ENCODE results near the gene AMER2.

Gene AMER2

GRCh38 chr13:25112695-25113255, 59.3 kb downstream of the AMER2 start:
- no peak for DNase-seq (ENCODE audit: low read depth)
- TF ChIP-seq CTCF (conservative IDR thresholded peaks at IDR 0.05; ENCODE audit: low read depth, low read length), result no peak
- H3K4me3 ChIP-seq (ENCODE audit: low read depth, low read length), result no peak overlapping the region
